Neural progenitor cell (in vitro differentiated cells): Measurements from ENCODE around the gene RHBDD1. TPM values are rescaled to one million over a fixed set of nuclear protein-coding genes. Genes with fewer than 3 reads are reported as not detected.

Experiments
- DNase-seq: peaks from one replicate; pipeline ENCODE4 v3.0.0-alpha.2; 2016; ENCODE audit warnings: low spot score
- H2AFZ ChIP-seq: fragments of 200-600 bp; sonication (generic); replicated peaks from 2 replicates; pipeline ENCODE4 v1.6.1; 2016; ENCODE audit warnings: antibody characterized with exemption
- H3F3A ChIP-seq: fragments of 200-600 bp; sonication (generic); 2 replicates; pipeline ENCODE4 v1.6.1; 2016; ENCODE audit warnings: antibody characterized with exemption, low read depth
- H3K27ac ChIP-seq: fragments of 200-600 bp; sonication (generic); 2 replicates; pipeline ENCODE4 v1.5.1; 2016; ENCODE audit warnings: mild to moderate bottlenecking
- H3K27me3 ChIP-seq: fragments of 200-600 bp; sonication (generic); 2 replicates; pipeline ENCODE4 v1.6.1; 2016; ENCODE audit warnings: mild to moderate bottlenecking, moderate library complexity
- H3K36me3 ChIP-seq: fragments of 200-600 bp; sonication (generic); 2 replicates; pipeline ENCODE4 v1.5.1; 2016
- H3K4me1 ChIP-seq: fragments of 200-600 bp; sonication (generic); 2 replicates; pipeline ENCODE4 v1.6.1; 2016; ENCODE audit warnings: mixed run types
- H3K4me2 ChIP-seq: fragments of 200-600 bp; sonication (generic); 2 replicates; pipeline ENCODE4 v1.6.1; 2016
- H3K4me3 ChIP-seq: fragments of 200-600 bp; sonication (generic); 2 replicates; pipeline ENCODE4 v1.5.1; 2016
- H3K79me2 ChIP-seq: fragments of 200-600 bp; sonication (generic); 2 replicates; pipeline ENCODE4 v1.6.1; 2016; ENCODE audit warnings: low read depth
- H3K9ac ChIP-seq: fragments of 200-600 bp; sonication (generic); 2 replicates; pipeline ENCODE4 v1.6.1; 2016
- H3K9me3 ChIP-seq: fragments of 200-600 bp; sonication (generic); 2 replicates; pipeline ENCODE4 v1.5.1; 2016; ENCODE audit warnings: low read depth
- H4K20me1 ChIP-seq: fragments of 200-600 bp; sonication (generic); 2 replicates; pipeline ENCODE4 v1.6.1; 2016; ENCODE audit warnings: low read depth
- H3K27ac Mint-ChIP-seq: 3 replicates; pipeline ENCODE4 v1.8.0; 2021; ENCODE audit warnings: mixed read lengths
- H3K27me3 Mint-ChIP-seq: 2 replicates; pipeline ENCODE4 v1.8.0; 2022; ENCODE audit warnings: low read depth, mild to moderate bottlenecking, inconsistent platforms, moderate library complexity, mixed read lengths; ENCODE audit not compliant: insufficient read depth
- H3K36me3 Mint-ChIP-seq: 3 replicates; pipeline ENCODE4 v1.8.0; 2021; ENCODE audit warnings: mixed read lengths
- H3K4me1 Mint-ChIP-seq: 3 replicates; pipeline ENCODE4 v1.8.0; 2021; ENCODE audit warnings: mixed read lengths
- H3K4me3 Mint-ChIP-seq: 3 replicates; pipeline ENCODE4 v1.8.0; 2021; ENCODE audit warnings: mild to moderate bottlenecking, moderate library complexity, mixed read lengths
- H3K9me3 Mint-ChIP-seq: 3 replicates; pipeline ENCODE4 v1.8.0; 2020; ENCODE audit warnings: mixed read lengths
- CTCF ChIP-seq: fragments of 200-600 bp; sonication (generic); IDR thresholded peaks from 2 replicates; pipeline ENCODE4 v1.5.1; 2017; ENCODE audit warnings: antibody characterized with exemption, mild to moderate bottlenecking
- EZH2 ChIP-seq: fragments of 200-600 bp; sonication (generic); IDR thresholded peaks from 2 replicates; pipeline ENCODE4 v1.6.1; 2017; ENCODE audit warnings: antibody characterized with exemption, mild to moderate bottlenecking, moderate library complexity
- EZH2phosphoT487 ChIP-seq: fragments of 200-600 bp; sonication (generic); IDR thresholded peaks from 2 replicates; pipeline ENCODE4 v1.6.1; 2017; ENCODE audit warnings: antibody characterized with exemption
- total RNA-seq: library from RNA; depleted of rRNA; stranded (reverse); fragments of >200 nt; gene quantifications from 2 replicates; pipeline ENCODE4 v1.2.3, GENCODE V29; 2015; ENCODE audit warnings: low replicate concordance

The RHBDD1 gene
- total RNA-seq, 1 donor from 2014 or later, result 15.1 TPM

- H3K9ac ChIP-seq, result no peak overlapping the region
These were observed 37.8 kb upstream of the RHBDD1 start for GRCh38 chr2:226797989-226798421.

GRCh38 chr2:226798422-226799210, 37.2 kb upstream of the RHBDD1 start:
- Mint-ChIP-seq H3K4me1 (peaks cover 49% of the 10 kb centered on the region), H3K9me3 (peaks cover 16% of the 10 kb centered on the region)
- H3K27ac ChIP-seq, result no peak overlapping the region

More at GRCh38 chr2:226797989-226798421, 37.8 kb upstream of the RHBDD1 start:
- Histone ChIP-seq H3K9me3 (no peaks in the 10 kb centered on the region), H4K20me1 (peaks cover 18% of the 10 kb centered on the region), H2AFZ (peak overlapping the region; percentile 80), H3K27ac (no peak overlapping the region), H3F3A (peaks cover 7% of the 10 kb centered on the region), H3K4me3 (peak overlapping the region; percentile 62), H3K4me2 (peak overlapping the region; percentile 90), H3K4me1 (peaks cover 20% of the 10 kb centered on the region), H3K79me2 (peaks cover 62% of the 10 kb centered on the region), H3K27me3 (no peaks in the 10 kb centered on the region), H3K36me3 (no peaks in the 10 kb centered on the region)
- peaks cover 16% of the 10 kb centered on the region for H3K9me3 Mint-ChIP-seq
- H3K27ac Mint-ChIP-seq, result no peak overlapping the region
- H3K36me3 Mint-ChIP-seq, result peaks cover 29% of the 10 kb centered on the region
- peaks cover 15% of the 10 kb centered on the region for H3K27me3 Mint-ChIP-seq
- H3K4me1 Mint-ChIP-seq, result peaks cover 55% of the 10 kb centered on the region
- no peak for DNase-seq
- peak overlapping the region; percentile 90 for H3K4me3 Mint-ChIP-seq
- TF ChIP-seq EZH2 (no peak), EZH2phosphoT487 (no peak), CTCF (no peak)

GRCh38 chr2:226799211-226799975, 36.5 kb upstream of the RHBDD1 start, which contains the start of gene IRS1:
Gene IRS1 (minus strand): TSS chr2:226799820. CDS start chr2:226798738, 1,082 bp downstream.
- peaks cover 14% of the 10 kb centered on the region for H4K20me1 ChIP-seq
- peak within 1 kb of the TSS; percentile 62 for H3K4me3 ChIP-seq
- H3F3A ChIP-seq, result peaks cover 7% of the 10 kb centered on the region
- peak within 1 kb of the TSS; percentile 57 for H3K27ac ChIP-seq
- H3K4me3 Mint-ChIP-seq, result peak within 1 kb of the TSS; percentile 90
- H3K27me3 Mint-ChIP-seq, result peaks cover 15% of the 10 kb centered on the region
- H3K4me1 Mint-ChIP-seq, result peaks cover 41% of the 10 kb centered on the region
- peak within 1 kb of the TSS; percentile 80 for H2AFZ ChIP-seq
- peaks cover 48% of the 10 kb centered on the region for H3K79me2 ChIP-seq
- peaks cover 24% of the 10 kb centered on the region for H3K36me3 Mint-ChIP-seq
- H3K9me3 ChIP-seq, result no peaks in the 10 kb centered on the region
- no peaks in the 10 kb centered on the region for H3K27me3 ChIP-seq
- DNase-seq, result peak; percentile 94
- H3K36me3 ChIP-seq, result no peaks in the 10 kb centered on the region
- H3K9me3 Mint-ChIP-seq, result peaks cover 16% of the 10 kb centered on the region
- TF ChIP-seq CTCF, result no peak
- TF ChIP-seq EZH2, result no peak
- TF ChIP-seq EZH2phosphoT487, result no peak
- H3K4me2 ChIP-seq, result peak within 1 kb of the TSS; percentile 90
- H3K4me1 ChIP-seq, result peaks cover 6% of the 10 kb centered on the region
- peak within 1 kb of the TSS; percentile 89 for H3K27ac Mint-ChIP-seq
- H3K9ac ChIP-seq, result peak within 1 kb of the TSS; percentile 50

More at GRCh38 chr2:226798422-226799210, 37.2 kb upstream of the RHBDD1 start:
- no peaks in the 10 kb centered on the region for H3K9me3 ChIP-seq
- DNase-seq, result peak; percentile 66
- H3K9ac ChIP-seq, result peak overlapping the region; percentile 50
- H3K36me3 ChIP-seq, result no peaks in the 10 kb centered on the region
- Mint-ChIP-seq H3K36me3 (peaks cover 29% of the 10 kb centered on the region), H3K27me3 (peaks cover 15% of the 10 kb centered on the region), H3K4me3 (peak overlapping the region; percentile 90), H3K27ac (no peak overlapping the region)
- peak overlapping the region; percentile 80 for H2AFZ ChIP-seq
- H3K79me2 ChIP-seq, result peaks cover 56% of the 10 kb centered on the region
- peaks cover 18% of the 10 kb centered on the region for H4K20me1 ChIP-seq
- H3K4me2 ChIP-seq, result peak overlapping the region; percentile 90
- TF ChIP-seq CTCF, result peak; percentile 38
- TF ChIP-seq EZH2, result no peak
- peaks cover 14% of the 10 kb centered on the region for H3K4me1 ChIP-seq
- H3K27me3 ChIP-seq, result no peaks in the 10 kb centered on the region
- peaks cover 7% of the 10 kb centered on the region for H3F3A ChIP-seq
- peak overlapping the region; percentile 62 for H3K4me3 ChIP-seq
